ENCODE measurements around the gene COL5A3. TPM values are rescaled to one million over a fixed set of nuclear protein-coding genes. Genes with fewer than 3 reads are reported as not detected.

COL5A3 gene
- total and polyA plus RNA-seq, 2 experiments from 2014 or later, result 1.0 to 1.2 TPM

DNA sequence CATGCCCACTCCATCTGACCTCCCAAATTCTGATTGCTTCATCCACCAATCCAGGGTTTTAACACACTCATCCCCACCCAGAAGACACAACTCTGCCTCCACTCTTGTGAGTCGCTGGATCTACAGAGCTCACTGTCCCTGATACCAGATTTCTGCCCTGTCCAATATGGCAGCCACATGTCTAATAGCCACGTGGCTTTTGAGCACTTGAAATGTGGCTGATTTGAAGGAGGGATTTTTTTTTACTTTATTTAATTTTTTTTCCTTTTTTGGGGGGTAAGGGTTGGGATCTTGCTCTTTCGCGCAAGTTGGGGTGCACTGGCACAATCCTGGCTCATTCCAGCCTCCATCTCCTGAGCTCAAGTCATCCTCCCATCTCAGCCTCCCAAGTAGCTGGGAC lies 49.2 kb downstream of the COL5A3 start:
- no peak overlapping the region for H3K4me3 ChIP-seq
- Mint-ChIP-seq H3K27ac (no peak overlapping the region), H3K4me3 (no peak overlapping the region; the same call in 2 of the 3 replicates), H3K27me3 (ENCODE audit: insufficient read depth, low read depth, poor library complexity) (peaks cover 11% of the 10 kb centered on the region), H3K36me3 (ENCODE audit: low read depth) (peaks cover 3% of the 10 kb centered on the region; the same call in 2 of the 3 replicates), H3K9me3 (no peaks in the 10 kb centered on the region), H3K4me1 (peaks cover 5% of the 10 kb centered on the region; the same call in 2 of the 3 replicates)
- no peaks in the 10 kb centered on the region; the same call in 1 of the 2 replicates for H4K20me1 ChIP-seq (replicated peaks; ENCODE audit: insufficient read depth)
- ATAC-seq (no peak), DNase-seq (ENCODE audit: low spot score) (no peak)
- peaks cover 9% of the 10 kb centered on the region for H3K27me3 ChIP-seq (ENCODE audit: insufficient read depth)
- no peak overlapping the region for H3K27ac ChIP-seq (ENCODE audit: low read depth)
- no peaks in the 10 kb centered on the region for H3F3A ChIP-seq (replicated peaks; ENCODE audit: low read depth)
- H3K36me3 ChIP-seq (ENCODE audit: insufficient read depth), result no peaks in the 10 kb centered on the region
- no peak overlapping the region for H3K4me2 ChIP-seq
- H3K79me2 ChIP-seq (replicated peaks; ENCODE audit: insufficient read depth), result no peaks in the 10 kb centered on the region
- no peak overlapping the region for H2AFZ ChIP-seq
- no peaks in the 10 kb centered on the region for H3K9me2 ChIP-seq (ENCODE audit: insufficient read depth)
- TF ChIP-seq POLR2AphosphoS5 (IDR thresholded peaks at IDR 0.05; ENCODE audit: low read depth) (no peak), EZH2 (IDR thresholded peaks at IDR 0.05; ENCODE audit: low read depth, unreplicated experiment) (no peak), ETS1 (IDR thresholded peaks at IDR 0.05) (no peak), NANOG (IDR thresholded peaks at IDR 0.05; ENCODE audit: borderline replicate concordance) (no peak), ZNF331 (CRISPR knock-in tag; IDR thresholded peaks at IDR 0.05; ENCODE audit: low read depth) (no peak), STAT1 (IDR thresholded peaks at IDR 0.05; ENCODE audit: unreplicated experiment) (no peak), EZH2phosphoT487 (IDR thresholded peaks at IDR 0.05; ENCODE audit: unreplicated experiment) (no peak), JUNB (IDR thresholded peaks at IDR 0.05; ENCODE audit: unreplicated experiment) (no peak), CTCF (conservative IDR thresholded peaks at IDR 0.05; ENCODE audit: low read depth in 2 of 2) (no peak)
- TF ChIP-seq, protein P1, sequence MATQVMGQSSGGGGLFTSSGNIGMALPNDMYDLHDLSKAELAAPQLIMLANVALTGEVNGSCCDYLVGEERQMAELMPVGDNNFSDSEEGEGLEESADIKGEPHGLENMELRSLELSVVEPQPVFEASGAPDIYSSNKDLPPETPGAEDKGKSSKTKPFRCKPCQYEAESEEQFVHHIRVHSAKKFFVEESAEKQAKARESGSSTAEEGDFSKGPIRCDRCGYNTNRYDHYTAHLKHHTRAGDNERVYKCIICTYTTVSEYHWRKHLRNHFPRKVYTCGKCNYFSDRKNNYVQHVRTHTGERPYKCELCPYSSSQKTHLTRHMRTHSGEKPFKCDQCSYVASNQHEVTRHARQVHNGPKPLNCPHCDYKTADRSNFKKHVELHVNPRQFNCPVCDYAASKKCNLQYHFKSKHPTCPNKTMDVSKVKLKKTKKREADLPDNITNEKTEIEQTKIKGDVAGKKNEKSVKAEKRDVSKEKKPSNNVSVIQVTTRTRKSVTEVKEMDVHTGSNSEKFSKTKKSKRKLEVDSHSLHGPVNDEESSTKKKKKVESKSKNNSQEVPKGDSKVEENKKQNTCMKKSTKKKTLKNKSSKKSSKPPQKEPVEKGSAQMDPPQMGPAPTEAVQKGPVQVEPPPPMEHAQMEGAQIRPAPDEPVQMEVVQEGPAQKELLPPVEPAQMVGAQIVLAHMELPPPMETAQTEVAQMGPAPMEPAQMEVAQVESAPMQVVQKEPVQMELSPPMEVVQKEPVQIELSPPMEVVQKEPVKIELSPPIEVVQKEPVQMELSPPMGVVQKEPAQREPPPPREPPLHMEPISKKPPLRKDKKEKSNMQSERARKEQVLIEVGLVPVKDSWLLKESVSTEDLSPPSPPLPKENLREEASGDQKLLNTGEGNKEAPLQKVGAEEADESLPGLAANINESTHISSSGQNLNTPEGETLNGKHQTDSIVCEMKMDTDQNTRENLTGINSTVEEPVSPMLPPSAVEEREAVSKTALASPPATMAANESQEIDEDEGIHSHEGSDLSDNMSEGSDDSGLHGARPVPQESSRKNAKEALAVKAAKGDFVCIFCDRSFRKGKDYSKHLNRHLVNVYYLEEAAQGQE (IDR thresholded peaks at IDR 0.05; ENCODE audit: unreplicated experiment), result no peak
- TF ChIP-seq, protein P2, sequence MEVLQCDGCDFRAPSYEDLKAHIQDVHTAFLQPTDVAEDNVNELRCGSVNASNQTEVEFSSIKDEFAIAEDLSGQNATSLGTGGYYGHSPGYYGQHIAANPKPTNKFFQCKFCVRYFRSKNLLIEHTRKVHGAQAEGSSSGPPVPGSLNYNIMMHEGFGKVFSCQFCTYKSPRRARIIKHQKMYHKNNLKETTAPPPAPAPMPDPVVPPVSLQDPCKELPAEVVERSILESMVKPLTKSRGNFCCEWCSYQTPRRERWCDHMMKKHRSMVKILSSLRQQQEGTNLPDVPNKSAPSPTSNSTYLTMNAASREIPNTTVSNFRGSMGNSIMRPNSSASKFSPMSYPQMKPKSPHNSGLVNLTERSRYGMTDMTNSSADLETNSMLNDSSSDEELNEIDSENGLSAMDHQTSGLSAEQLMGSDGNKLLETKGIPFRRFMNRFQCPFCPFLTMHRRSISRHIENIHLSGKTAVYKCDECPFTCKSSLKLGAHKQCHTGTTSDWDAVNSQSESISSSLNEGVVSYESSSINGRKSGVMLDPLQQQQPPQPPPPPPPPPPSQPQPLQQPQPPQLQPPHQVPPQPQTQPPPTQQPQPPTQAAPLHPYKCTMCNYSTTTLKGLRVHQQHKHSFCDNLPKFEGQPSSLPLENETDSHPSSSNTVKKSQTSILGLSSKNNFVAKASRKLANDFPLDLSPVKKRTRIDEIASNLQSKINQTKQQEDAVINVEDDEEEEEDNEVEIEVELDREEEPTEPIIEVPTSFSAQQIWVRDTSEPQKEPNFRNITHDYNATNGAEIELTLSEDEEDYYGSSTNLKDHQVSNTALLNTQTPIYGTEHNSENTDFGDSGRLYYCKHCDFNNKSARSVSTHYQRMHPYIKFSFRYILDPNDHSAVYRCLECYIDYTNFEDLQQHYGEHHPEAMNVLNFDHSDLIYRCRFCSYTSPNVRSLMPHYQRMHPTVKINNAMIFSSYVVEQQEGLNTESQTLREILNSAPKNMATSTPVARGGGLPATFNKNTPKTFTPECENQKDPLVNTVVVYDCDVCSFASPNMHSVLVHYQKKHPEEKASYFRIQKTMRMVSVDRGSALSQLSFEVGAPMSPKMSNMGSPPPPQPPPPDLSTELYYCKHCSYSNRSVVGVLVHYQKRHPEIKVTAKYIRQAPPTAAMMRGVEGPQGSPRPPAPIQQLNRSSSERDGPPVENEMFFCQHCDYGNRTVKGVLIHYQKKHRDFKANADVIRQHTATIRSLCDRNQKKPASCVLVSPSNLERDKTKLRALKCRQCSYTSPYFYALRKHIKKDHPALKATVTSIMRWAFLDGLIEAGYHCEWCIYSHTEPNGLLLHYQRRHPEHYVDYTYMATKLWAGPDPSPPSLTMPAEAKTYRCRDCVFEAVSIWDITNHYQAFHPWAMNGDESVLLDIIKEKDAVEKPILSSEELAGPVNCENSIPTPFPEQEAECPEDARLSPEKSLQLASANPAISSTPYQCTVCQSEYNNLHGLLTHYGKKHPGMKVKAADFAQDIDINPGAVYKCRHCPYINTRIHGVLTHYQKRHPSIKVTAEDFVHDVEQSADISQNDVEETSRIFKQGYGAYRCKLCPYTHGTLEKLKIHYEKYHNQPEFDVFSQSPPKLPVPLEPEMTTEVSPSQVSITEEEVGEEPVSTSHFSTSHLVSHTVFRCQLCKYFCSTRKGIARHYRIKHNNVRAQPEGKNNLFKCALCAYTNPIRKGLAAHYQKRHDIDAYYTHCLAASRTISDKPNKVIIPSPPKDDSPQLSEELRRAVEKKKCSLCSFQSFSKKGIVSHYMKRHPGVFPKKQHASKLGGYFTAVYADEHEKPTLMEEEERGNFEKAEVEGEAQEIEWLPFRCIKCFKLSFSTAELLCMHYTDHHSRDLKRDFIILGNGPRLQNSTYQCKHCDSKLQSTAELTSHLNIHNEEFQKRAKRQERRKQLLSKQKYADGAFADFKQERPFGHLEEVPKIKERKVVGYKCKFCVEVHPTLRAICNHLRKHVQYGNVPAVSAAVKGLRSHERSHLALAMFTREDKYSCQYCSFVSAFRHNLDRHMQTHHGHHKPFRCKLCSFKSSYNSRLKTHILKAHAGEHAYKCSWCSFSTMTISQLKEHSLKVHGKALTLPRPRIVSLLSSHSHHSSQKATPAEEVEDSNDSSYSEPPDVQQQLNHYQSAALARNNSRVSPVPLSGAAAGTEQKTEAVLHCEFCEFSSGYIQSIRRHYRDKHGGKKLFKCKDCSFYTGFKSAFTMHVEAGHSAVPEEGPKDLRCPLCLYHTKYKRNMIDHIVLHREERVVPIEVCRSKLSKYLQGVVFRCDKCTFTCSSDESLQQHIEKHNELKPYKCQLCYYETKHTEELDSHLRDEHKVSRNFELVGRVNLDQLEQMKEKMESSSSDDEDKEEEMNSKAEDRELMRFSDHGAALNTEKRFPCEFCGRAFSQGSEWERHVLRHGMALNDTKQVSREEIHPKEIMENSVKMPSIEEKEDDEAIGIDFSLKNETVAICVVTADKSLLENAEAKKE (CRISPR knock-in tag; IDR thresholded peaks at IDR 0.05), result no peak
- peaks cover 8% of the 10 kb centered on the region for H3K4me1 ChIP-seq (ENCODE audit: insufficient read depth)
